ENCODE results near the gene INSR.
A peak's percentile ranks its signal among the peaks of the same experiment; 100 is the strongest.

Gene INSR

GRCh38 chr19:7297742-7298141, 3.5 kb upstream of the INSR start:
- no peak for DNase-seq (ENCODE audit: low read depth)
- no peak overlapping the region for H3K4me3 ChIP-seq (ENCODE audit: low read depth, low read length)
- TF ChIP-seq, protein P1, sequence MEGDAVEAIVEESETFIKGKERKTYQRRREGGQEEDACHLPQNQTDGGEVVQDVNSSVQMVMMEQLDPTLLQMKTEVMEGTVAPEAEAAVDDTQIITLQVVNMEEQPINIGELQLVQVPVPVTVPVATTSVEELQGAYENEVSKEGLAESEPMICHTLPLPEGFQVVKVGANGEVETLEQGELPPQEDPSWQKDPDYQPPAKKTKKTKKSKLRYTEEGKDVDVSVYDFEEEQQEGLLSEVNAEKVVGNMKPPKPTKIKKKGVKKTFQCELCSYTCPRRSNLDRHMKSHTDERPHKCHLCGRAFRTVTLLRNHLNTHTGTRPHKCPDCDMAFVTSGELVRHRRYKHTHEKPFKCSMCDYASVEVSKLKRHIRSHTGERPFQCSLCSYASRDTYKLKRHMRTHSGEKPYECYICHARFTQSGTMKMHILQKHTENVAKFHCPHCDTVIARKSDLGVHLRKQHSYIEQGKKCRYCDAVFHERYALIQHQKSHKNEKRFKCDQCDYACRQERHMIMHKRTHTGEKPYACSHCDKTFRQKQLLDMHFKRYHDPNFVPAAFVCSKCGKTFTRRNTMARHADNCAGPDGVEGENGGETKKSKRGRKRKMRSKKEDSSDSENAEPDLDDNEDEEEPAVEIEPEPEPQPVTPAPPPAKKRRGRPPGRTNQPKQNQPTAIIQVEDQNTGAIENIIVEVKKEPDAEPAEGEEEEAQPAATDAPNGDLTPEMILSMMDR (IDR thresholded peaks at IDR 0.05; ENCODE audit: control insufficient read depth, extremely low read depth, insufficient read depth) = no peak

GRCh38 chr19:7295912-7296536, 1.8 kb upstream of the INSR start:
- DNase-seq (ENCODE audit: low read depth) = no peak
- H3K4me3 ChIP-seq (ENCODE audit: low read depth, low read length) = no peak overlapping the region
- TF ChIP-seq, protein P1 (IDR thresholded peaks at IDR 0.05; ENCODE audit: control insufficient read depth, extremely low read depth, insufficient read depth) = no peak

GRCh38 chr19:7294558-7295212, 471 bp upstream of the INSR start:
- TF ChIP-seq, protein P1 (IDR thresholded peaks at IDR 0.05; ENCODE audit: control insufficient read depth, extremely low read depth, insufficient read depth) = peak; percentile 62
- peak; percentile 39 for DNase-seq (ENCODE audit: low read depth)
- peak overlapping the region; percentile 52 for H3K4me3 ChIP-seq (ENCODE audit: low read depth, low read length)

- TF ChIP-seq, protein P1 (IDR thresholded peaks at IDR 0.05; ENCODE audit: control insufficient read depth, extremely low read depth, insufficient read depth) = no peak
- no peak for DNase-seq (ENCODE audit: low read depth)
- peak overlapping the region; percentile 75 for H3K4me3 ChIP-seq (ENCODE audit: low read depth, low read length)
These were observed 1.1 kb downstream of the INSR start for GRCh38 chr19:7292950-7293761.

DNA sequence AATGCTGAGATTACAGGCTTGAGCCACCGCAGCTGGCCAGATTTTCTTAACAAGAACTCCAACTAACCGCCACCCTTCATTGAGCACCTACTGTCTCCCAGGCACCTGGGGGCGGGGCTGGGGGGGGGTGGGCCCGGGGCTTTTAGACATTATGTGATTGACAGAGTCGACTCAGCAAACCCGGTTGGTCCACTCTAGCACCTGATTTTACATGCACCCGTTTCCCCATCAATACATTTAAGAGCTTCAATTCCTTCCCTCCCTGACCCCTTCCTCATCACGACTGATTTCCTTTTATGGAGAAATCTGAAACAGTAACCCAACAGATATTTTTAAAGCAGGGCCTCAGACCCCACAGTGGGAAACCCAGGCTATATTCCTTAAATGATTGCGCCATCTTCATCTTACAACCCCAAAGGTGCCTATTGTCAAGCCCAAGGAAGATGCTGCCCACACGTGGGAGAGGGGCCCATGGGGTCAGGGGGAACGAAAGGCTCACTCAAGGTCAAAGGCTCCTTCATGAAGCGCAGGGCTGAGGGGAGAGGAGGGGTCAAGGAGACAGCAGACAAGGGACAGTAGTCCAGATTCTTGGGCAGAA, 1.8 kb downstream of the INSR start:
- peak overlapping the region; percentile 75 for H3K4me3 ChIP-seq (ENCODE audit: low read depth, low read length)
- no peak for DNase-seq (ENCODE audit: low read depth)
- TF ChIP-seq, protein P1 (IDR thresholded peaks at IDR 0.05; ENCODE audit: control insufficient read depth, extremely low read depth, insufficient read depth) = no peak

- no peak overlapping the region for H3K4me3 ChIP-seq (ENCODE audit: low read depth, low read length)
- no peak for DNase-seq (ENCODE audit: low read depth)
- TF ChIP-seq, protein P1 (IDR thresholded peaks at IDR 0.05; ENCODE audit: control insufficient read depth, extremely low read depth, insufficient read depth) = no peak
These were observed 5.2 kb downstream of the INSR start for GRCh38 chr19:7288977-7289376.
